GM04504 (cell line): ENCODE data around the gene DYNLT5.
"Not testable (repeated sequence)": the region's sequence is repeated elsewhere in the genome, so short reads cannot be mapped to it uniquely, and the experiment has no call there.

Experiments
- DNase-seq: peaks from one replicate; pipeline ENCODE4 v3.0.0-alpha.2; 2012; ENCODE audit warnings: low read depth

Gene DYNLT5, protein sequence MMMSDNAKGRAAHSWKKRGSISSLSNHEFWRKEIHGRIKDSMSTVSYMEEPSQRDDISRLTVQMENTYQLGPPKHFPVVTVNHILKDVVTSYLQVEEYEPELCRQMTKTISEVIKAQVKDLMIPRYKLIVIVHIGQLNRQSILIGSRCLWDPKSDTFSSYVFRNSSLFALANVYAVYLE

DNA sequence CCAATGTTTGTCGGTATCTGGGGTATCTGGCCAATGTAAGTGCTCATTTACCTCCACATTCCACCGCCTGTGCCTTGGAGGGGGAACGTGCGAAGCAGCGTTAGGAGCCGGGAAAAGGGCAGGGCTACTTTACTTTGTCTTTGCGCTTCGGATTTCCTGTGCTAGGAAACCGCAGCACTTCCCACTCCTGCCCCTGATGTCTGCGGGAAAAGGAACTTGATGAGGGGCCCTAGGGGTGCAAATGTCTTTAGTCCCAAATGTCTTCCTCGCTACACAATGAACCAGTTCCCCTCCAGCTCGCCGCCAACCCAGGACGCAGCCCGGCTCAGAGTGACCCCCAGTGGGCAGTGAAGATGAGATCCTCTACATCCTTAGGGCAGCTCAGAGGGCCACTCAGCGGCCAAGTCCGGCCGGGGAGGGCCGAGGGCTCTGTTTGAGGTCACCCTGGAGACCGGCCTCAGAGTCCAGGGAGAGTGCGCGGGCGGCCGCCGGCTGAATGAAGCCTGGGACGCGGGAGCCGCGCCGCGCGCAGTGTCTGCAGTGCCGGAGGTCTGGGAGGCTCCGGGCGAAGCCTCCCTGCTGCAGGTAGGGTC, at the start of gene DYNLT5:
Gene DYNLT5, plus strand, starts transcription at position 460 of the 593 bp plus-strand sequence. CDS start 2,200 bp downstream, outside the sequence.
- DNase-seq = no peak

DNA sequence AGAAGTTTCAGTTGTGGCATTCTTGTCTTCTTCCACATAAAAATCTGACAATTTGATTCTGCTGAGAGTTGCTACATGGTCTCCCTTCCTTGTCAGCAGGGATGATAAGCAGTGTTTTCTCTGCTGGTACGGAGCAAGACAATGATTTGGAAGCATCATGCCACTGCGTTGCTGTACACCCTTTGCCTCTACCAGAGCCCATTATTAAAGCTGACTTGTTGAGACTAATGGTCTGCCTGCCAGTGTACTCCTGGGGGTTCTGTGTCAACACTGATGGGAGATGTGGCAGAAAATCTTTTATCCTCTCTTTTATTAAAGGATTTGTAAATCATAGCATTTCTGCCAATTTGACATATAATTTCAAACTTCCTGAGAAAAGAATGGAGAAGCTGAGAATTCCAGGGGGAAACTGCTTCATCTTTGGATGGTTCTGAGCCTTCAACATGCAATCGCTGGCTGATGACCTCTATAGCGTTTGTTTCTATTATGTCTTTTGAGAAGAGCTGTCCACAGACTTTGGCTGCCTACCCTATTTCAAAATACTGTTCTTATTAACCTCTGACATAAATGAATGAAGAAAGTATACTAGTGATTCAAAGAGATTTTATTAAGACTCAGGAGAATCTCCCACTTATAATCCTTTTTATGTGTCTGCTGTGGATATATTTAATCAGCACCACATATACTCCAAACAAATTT, 47.9 kb upstream of the DYNLT5 start:
- DNase-seq = no peak

DNA sequence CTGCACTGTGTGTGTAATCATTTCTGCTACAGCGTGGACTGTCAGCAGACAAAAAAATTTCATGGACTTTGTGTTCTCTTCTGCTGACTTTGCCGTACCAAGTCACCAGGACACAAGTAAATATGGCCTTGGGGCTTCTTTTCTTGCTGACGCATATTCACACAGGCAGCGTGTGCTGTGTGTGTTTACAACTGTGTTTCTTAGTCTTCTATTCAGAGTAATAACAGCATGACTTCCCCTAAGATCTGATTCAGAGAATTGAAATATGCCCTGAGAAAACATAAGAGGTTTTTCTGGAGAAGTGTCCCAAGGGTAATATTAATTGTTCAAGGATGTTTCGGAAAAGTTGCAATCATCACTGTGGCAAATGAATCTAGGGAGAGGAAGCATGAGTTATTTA, 47.1 kb upstream of the DYNLT5 start:
- no peak for DNase-seq

DNA sequence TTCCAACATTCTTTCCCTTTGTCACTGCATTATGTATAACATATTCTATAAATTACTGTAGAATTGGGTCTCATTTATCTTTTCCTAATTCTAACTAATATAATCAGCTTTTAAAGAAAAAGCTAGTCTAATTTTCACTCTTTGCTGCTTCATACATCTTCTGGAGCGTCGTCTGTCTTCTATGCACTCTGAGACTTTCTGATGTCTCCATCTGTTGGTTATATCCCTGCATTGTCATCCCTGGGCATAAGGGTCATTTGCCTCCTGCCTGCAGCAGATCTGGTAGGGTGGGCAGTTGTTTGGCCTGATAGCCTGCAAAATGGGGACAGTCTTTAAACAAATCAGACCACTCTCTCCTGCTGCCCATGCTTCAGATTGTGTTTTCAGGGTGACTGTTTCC, 40.8 kb upstream of the DYNLT5 start:
- no peak for DNase-seq

DNA sequence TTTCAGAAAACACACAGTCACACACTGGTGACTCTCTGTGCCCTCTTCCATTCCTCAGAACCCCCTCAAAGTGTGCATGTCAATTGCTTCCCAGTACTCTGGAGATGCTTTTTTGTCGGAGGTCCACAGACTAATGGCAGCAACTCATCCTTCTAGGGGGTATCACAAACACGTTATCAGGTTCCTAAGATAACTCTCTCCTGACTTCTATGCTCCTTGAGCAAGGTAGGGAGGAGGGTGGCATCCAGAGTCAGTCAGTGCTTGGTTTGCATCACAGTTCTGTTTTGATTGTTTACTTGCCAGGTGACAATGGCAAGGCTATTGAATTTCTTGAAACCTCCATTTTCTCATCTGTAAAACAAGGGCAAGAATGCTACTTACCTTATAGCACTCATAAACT, 39.4 kb upstream of the DYNLT5 start:
- DNase-seq = no peak

DNA sequence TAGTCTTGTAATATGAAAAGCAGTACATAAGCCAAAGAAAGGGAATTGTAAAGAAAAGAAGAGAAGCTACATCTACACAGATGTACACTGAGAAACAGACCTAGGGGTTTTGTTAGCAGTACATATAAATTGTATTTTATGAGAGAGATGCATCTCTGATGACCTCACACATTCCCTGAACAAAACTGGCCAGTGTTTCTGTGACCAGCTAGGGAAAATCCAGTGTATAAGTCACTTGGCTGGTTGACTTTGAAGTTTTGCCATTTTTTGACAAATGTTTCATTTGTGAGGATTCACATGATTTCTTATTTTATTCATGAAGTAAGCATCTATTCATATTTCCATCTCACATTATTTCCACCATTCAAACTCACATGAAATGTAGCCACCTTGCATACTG, 28.3 kb upstream of the DYNLT5 start:
- no peak for DNase-seq

DNA sequence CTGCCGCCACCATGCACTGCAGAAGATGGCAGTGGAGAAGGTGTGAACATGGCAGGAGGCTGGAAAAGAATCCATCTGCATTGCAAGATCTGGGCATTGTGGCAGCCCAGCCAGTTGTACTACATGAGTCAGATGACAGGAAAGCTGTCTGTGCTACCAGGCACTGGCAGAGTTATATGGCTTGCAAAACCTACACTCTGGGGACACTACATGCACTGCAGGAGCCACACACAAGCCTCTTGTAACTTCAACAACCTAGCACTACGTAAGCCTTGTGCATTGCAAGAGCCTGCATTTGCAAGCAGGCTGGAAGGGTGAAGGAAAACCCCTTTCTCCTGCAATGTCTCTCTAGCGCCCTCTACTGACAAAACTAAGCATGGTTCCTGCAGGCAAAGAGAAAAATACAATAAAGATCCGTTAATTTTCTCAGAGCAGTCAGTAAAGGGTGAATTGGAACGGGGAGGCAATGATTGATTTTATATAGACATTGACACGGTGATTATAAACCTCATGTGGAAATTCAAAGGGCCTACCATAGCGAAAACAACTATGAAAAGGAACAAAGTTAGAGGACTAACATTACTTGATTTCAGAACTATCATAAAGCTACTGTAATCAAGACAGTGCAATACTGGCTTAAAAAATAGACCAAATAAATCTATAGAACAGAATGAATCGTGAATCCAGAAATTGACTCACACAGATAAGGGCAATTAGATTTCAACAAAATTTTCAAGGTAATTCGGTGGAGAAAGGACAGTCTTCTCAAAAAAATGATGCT, 26.2 kb upstream of the DYNLT5 start:
- no peak for DNase-seq

DNA sequence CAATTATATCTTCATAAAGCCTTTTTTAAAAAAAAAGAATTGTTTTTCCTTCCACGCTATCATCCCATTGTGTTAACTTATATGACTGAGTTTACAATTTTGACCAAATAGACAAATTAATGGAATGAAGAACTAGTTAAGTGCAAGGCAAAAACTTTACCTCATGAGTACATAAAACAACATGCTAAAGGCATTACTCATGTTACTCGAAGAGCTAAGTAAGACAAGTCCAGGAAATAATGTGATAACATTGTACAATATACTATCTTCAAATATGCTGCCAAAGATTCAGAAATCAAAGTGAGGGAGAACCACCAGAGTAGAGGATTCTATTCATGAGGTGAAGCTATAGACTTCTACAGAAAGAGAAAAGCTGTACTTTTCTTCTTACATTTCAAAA, 24.2 kb upstream of the DYNLT5 start:
- DNase-seq = no peak

DNA sequence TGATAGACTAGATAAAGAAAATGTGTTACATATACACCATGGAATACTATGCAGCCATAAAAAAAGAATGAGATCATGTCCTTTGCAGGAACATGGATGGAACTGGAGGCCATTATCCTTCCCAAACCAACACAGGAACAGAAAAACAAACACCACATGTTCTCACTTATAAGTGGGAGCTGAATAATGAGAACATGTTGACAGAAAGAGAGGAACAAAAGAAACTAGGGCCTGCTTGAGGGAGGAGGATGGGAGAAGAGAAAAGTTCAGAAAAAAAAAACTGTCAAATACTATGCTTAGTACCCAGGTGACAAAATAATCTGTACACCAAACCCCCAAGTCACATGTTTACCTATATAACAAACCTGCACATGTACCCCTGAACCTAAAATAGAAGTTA, 23.5 kb upstream of the DYNLT5 start:
- DNase-seq = not testable (repeated sequence)

DNA sequence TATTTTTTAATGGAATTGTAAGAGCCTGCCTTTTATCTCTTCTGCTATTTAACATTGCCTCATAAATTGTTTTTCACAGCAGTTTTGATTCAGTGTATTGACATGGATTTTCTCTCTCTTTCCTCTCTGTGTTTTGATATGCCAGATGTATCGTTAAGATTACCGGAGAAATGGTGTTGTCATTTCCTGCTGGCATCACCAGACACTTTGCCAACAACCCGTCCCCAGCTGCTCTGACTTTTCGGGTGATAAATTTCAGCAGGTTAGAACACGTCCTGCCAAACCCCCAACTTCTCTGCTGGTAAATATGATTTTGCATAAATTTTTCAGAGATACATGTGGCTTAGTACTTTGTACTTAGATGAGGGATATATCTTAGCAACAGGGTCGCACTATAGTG, 23.1 kb upstream of the DYNLT5 start:
- no peak for DNase-seq

DNA sequence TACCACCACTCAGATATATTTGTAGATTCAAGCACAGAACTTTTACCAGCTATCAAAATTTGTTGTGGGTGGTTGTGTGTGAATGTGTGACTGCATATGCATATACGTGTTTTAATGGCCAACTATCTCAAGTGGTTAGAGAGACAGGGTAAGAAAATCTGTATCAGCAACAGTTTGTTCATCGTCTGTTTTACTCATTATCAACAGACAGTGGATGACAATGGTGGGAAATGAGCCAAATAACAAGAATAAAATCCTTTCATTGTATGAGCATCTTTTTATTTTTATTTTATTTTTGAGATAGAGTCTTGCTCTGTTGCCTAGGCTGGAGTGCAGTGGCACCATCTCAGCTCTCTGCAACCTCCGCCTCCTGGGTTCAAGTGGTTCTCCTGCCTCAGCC, 22.7 kb upstream of the DYNLT5 start:
- no peak for DNase-seq

DNA sequence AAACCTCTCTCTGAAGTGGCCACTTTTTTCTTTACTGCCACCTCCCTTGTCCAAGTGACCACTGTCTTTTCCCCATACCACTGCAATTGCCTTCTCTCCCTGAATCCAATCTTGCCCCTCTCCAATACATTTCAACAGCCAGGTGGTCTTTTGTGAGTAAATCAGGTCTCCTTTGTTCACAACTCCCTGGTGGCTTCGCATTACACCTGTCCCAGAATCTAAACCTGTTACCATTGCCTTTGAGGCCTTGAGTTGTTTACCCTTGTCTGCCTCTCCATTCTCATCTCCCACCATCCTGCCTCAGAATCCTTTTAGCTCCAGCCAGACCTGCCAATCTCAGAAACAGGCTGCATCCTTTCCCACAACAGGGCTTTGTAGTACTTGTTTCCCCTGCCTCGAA, 21.8 kb upstream of the DYNLT5 start:
- no peak for DNase-seq

DNA sequence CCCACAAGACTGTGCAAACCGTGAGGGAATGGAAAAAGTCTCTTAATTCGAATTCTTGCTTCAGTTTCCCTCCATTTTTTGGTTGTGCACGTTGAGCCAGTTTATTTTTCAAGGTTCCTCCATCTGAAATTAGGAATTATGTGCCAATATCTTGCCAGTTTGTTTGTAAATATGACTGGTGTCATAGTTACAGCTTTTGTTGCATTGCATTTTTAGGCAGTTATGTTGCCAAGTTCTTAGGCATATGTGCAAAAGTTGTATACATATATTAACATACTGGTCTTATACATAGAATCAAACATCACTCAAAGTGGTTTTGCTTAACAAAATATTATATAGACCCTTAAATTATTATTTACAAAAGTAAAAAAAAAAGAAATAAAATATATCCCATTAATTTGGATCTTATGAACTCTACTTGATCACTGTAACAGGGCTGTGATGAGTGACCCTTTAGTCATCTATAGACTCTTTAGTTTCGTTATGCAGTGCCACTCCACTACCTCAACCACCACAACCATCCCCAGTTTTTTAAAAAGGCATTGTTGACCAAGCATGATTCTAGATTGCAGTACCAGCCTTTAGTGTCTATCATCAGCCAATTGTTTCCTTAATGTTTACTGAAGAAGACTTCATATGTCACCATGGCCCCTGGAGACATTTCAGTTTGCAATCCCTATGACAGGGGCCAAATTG, 20.9 kb upstream of the DYNLT5 start:
- no peak for DNase-seq

DNA sequence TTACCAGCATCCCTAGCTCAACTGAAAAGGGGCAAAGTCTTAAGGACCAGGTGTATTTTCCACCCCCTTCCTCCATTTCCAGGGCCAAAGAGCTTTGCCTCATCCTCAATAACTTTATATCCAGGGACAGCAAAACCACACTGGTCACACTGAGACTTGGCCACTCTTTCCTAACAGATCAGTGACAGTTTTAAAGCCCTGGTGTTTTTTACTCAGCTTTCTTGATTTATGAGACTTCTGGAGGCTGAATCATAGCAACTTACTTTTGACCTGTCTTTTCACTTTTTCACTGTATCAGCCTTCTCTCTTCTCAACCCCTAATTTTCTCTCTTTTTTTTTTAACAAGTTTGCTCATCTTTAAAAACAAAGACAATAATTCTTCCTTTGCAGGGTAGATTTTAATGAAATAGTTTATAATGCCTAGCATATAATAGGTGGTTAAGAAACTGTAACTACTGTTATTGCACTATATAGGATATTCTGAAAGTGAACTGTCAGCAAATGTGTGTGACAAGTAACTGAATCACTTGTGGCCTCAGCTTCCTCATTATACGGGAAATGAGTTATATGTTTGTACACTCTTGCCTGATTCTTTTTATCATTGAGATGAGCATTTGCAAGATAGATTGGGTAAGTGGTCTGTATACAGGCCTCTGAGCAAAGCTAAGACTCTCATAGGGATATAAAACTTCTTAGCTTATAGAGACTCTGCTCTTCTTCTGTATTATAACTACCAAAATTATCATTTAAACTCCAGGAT, 19.7 kb upstream of the DYNLT5 start:
- DNase-seq = no peak

DNA sequence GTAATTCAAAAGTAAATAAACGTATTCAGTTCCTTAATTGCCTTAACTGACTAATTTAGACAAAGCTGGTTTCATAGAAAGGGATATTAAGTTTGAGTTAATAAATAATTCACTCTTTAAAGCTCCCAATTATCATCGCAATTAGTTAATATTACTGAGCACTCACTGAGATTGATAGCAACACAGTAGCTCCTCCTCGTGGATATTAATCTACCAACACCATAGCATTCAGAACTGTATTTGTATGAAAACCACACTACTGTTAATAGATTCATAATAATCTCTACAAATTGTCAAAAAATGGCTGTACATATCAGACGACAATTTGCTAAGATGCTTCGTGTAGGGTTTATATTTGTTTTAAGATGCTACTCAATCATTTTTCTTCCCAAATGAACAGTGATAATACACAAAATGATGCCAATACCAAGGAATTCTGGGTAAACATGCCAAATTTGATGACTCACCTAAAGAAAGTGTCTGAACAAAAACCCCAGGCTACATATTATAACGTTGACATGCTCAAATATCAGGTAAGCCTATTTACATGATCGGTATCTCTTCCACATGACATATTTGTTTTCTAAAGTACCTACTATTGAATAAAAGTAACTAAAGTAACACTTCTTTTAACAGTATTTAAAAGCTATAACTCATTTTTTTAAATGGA, 18.8 kb upstream of the DYNLT5 start:
- DNase-seq = no peak

DNA sequence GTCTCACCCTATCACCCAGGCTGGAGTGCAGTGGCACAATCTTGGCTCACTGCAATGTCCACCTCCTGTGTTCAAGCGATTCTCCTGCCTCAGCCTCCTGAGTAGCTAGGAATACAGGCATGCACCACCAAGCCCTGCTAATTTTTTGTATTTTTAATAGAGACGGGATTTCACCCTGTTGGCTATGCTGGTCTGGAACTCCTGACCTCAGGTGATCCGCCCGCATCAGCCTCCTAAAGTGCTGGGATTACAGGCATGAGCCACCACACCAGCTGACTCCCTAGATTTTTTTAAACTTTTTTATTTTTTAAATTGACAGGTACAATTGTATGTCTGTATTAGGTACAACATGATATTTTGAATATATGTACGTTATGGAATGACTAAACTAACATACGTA, 17.7 kb upstream of the DYNLT5 start:
- not testable (repeated sequence) for DNase-seq

DNA sequence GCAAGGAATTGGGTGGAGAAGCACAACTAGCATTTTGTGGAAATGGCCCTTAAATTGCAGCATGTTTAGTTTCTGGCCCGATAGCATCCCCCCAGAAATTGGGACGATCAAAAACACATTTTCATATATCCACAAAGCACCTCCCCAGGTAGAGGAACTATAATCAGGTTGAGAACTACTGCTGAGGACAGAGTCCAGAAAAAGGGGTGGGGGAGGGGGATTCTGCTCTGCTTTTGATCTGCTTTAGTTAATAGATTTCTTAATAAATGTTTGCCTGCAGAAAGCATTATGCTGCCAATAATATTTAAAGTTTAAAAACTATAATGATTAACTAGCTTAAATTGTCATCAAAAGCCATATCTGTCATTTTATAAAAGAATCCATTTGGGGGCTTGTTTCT, 14.4 kb upstream of the DYNLT5 start:
- DNase-seq = no peak

DNA sequence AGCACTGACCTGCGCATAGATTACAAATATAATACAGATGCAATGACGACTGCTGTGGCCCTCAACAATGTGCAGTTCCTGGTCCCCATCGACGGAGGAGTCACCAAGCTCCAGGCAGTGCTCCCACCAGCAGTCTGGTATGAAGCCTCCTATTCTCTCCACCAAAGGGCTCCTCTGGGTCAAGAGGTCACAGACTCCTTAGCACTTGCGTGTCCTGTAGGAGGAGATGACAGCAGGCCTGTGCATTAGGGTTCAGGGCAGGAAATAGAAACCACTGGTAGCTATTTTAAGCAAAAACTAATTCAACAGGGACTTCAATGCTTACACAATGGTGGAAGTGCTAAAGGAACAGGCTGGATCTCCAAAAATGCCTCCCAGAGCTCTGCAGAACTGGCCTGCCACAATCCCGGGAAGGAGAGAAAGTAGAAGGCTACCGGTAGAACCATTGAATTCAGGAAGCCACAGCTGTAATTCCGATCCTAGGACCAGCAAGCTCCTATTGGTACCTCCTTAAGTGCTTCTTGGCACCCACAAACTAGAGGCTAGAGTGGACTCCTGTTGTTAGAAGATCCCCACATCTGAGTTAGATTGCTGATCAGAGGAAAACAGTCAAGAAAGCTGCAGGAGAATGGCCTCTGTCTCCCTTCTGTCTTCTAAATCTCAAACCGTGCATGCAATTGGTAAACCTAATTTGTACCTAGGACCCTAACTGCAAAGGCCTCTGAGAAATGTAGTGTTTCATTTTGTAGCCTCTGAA, 12.7 kb upstream of the DYNLT5 start:
- no peak for DNase-seq

DNA sequence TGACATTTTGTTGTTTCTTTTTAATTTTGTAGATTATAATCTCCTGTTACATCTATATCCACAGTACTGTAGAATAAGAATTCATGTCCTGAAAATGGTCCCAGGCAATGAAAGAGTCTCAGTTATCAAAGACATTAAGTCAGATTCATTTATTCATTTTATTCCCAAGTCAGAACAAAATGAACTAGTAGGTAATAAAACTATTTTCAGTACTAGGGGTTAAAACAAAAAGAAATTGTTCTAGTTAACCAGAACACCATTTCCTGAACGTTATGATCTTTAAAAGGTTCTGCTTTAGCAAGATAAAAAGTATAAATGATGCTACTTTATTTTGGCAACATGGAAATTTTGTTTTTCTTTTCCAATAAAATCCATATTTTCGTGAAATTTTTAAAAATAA, 6.8 kb upstream of the DYNLT5 start:
- no peak for DNase-seq

DNA sequence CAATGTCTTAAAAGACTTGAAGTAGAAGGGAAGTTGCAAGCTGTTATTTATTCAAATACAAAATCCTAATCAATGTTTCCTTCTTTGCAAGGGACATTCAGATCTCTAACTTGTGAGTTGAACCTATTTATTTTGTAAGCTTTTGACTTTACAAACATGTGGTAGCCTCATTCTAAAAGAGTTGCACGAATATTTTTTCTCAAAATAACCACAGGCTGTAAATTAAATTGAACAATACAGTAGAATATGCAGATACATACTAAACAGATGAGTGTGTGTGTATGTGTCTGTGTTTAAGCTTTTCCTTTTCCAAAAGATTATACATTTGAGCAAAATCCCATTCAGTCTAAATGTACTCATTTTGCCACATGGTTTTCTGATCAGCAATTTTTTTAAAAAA, 4.8 kb upstream of the DYNLT5 start:
- DNase-seq = peak; percentile 35
